GM18517 (cell line): ENCODE results near the gene TRAPPC8.
A peak's percentile ranks its signal among the peaks of the same experiment; 100 is the strongest.
"Not testable (repeated sequence)": the region's sequence is repeated elsewhere in the genome, so short reads cannot be mapped to it uniquely, and the experiment has no call there.

Experiments
- ATAC-seq: cut with Tn5 transposase; IDR thresholded peaks from one replicate; pipeline ENCODE4 v1.9.1; 2021; ENCODE audit warnings: mild to moderate bottlenecking, moderate library complexity; ENCODE audit not compliant: unreplicated experiment

TRAPPC8 gene

GRCh38 chr18:31877900-31878299, 65.0 kb downstream of the TRAPPC8 start:
- ATAC-seq: no peak

GRCh38 chr18:31876707-31877106, 66.2 kb downstream of the TRAPPC8 start:
- ATAC-seq: no peak

GRCh38 chr18:31875301-31875700, 67.6 kb downstream of the TRAPPC8 start:
- ATAC-seq: no peak

GRCh38 chr18:31863103-31863502, 79.8 kb downstream of the TRAPPC8 start:
- no peak for ATAC-seq

GRCh38 chr18:31860488-31860887, 82.4 kb downstream of the TRAPPC8 start:
- ATAC-seq: no peak

GRCh38 chr18:31857526-31858106, 85.3 kb downstream of the TRAPPC8 start:
- no peak for ATAC-seq

- no peak for ATAC-seq
Measured at GRCh38 chr18:31850844-31851243, 92.1 kb downstream of the TRAPPC8 start.

- ATAC-seq: no peak
Measured at GRCh38 chr18:31840499-31840898, 102.4 kb downstream of the TRAPPC8 start.

- ATAC-seq: no peak
Measured at GRCh38 chr18:31837879-31838278, 105.0 kb downstream of the TRAPPC8 start.

GRCh38 chr18:31835528-31836133, 107.3 kb downstream of the TRAPPC8 start:
- no peak for ATAC-seq

GRCh38 chr18:31831903-31832302, 111.0 kb downstream of the TRAPPC8 start:
- ATAC-seq: no peak

- no peak for ATAC-seq
Measured at GRCh38 chr18:31830686-31831085, 112.2 kb downstream of the TRAPPC8 start.

- no peak for ATAC-seq
Measured at GRCh38 chr18:31828613-31829012, 114.3 kb downstream of the TRAPPC8 start.

GRCh38 chr18:31826673-31827325, 116.1 kb downstream of the TRAPPC8 start:
- not testable (repeated sequence) for ATAC-seq

GRCh38 chr18:31825772-31826171, 117.2 kb downstream of the TRAPPC8 start:
- no peak for ATAC-seq

GRCh38 chr18:31821545-31822171, 121.3 kb downstream of the TRAPPC8 start:
- ATAC-seq: no peak

GRCh38 chr18:31819925-31820229, 123.1 kb downstream of the TRAPPC8 start:
- peak; percentile 14 for ATAC-seq

GRCh38 chr18:31819106-31819924, 123.6 kb downstream of the TRAPPC8 start:
- peak; percentile 94 for ATAC-seq

GRCh38 chr18:31814132-31814531, 128.8 kb downstream of the TRAPPC8 start:
- no peak for ATAC-seq

- ATAC-seq: not testable (repeated sequence)
Measured at GRCh38 chr18:31810336-31811130, 132.4 kb downstream of the TRAPPC8 start.
